ENCODE results near the gene FAM47E. TPM values are rescaled to one million over a fixed set of nuclear protein-coding genes. Genes with fewer than 3 reads are reported as not detected.

Gene FAM47E
- polyA plus RNA-seq, 1 donor from 2014 or later, result 3.7 TPM

DNA sequence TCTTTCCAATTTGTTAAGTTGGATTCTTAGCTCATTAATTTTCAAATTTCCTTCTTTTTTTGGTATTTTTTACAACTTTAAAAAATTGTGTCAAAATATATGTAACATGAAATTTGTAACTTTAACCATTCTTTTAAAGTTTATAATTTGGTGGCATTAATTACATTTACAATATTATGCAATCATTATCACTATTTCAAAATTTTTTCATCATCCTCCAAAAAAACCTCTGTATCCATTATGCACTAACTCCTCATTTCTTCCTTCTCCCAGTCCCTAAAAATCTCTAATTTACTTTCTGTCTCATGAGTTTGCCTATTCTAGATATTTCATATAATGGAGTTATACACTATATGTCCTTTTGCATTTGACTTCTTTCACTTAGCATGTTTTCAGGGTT lies 4.7 kb upstream of the FAM47E start:
- H4K20me1 ChIP-seq (ENCODE audit: insufficient read depth), result no peaks in the 10 kb centered on the region
- no peak for TF ChIP-seq RAD21 (conservative IDR thresholded peaks at IDR 0.05)
- TF ChIP-seq EZH2 (IDR thresholded peaks at IDR 0.05; ENCODE audit: borderline replicate concordance, insufficient read depth, low read length, poor library complexity, severe bottlenecking), result no peak
- TF ChIP-seq EP300 (conservative IDR thresholded peaks at IDR 0.05; ENCODE audit: poor library complexity, severe bottlenecking), result no peak
- TF ChIP-seq POLR2AphosphoS5 (IDR thresholded peaks at IDR 0.05), result no peak
- TF ChIP-seq MXI1 (conservative IDR thresholded peaks at IDR 0.05; ENCODE audit: poor library complexity, severe bottlenecking), result no peak
- no peaks in the 10 kb centered on the region for H3K79me2 ChIP-seq (replicated peaks; ENCODE audit: insufficient read depth, low read length)
- no peak overlapping the region for H3K4me3 ChIP-seq (ENCODE audit: low read length)
- H3K4me2 ChIP-seq (ENCODE audit: low read length), result no peak overlapping the region
- H3K27ac ChIP-seq (ENCODE audit: low read length), result no peak overlapping the region
- H3K9ac ChIP-seq (ENCODE audit: low read length), result no peak overlapping the region
- no peaks in the 10 kb centered on the region for H3K36me3 ChIP-seq (ENCODE audit: insufficient read depth, low read length)
- H3K27me3 ChIP-seq (ENCODE audit: insufficient read depth, low read depth, low read length), result no peaks in the 10 kb centered on the region
- H2AFZ ChIP-seq (ENCODE audit: low read depth, low read length), result no peak overlapping the region
- H3F3A ChIP-seq (ENCODE audit: insufficient read depth, low read length, poor library complexity, severe bottlenecking), result no peaks in the 10 kb centered on the region
- H3K9me2 ChIP-seq (ENCODE audit: insufficient read depth, low read length), result no peaks in the 10 kb centered on the region
- no peaks in the 10 kb centered on the region for H3K9me3 ChIP-seq (ENCODE audit: low read length)

DNA sequence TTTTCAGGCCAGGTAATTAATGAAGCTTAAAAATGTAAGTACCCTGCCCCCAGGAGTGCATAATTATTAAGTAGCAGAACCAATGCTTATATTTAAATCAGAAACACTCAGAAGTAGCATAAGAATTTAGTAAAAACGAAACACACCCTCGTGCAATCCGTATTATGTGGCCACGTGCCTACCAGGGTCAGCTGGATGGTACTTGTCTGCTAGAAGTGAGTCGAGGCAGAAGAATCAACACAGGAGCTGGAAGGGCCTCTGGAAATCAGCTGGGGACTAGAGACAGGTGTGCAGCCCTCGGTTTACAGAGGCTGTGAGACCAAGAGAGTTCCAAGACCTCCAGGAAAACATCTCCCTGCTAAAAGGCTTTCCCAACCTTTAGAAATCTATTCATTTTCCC lies 559 bp upstream of the FAM47E start:
- Histone ChIP-seq H3F3A (ENCODE audit: insufficient read depth, low read length, poor library complexity, severe bottlenecking) (no peaks in the 10 kb centered on the region), H3K9ac (ENCODE audit: low read length) (peak overlapping the region; percentile 57), H4K20me1 (ENCODE audit: insufficient read depth) (no peaks in the 10 kb centered on the region), H3K9me3 (ENCODE audit: low read length) (no peaks in the 10 kb centered on the region), H3K4me3 (ENCODE audit: low read length) (peak overlapping the region; percentile 73), H3K27me3 (ENCODE audit: insufficient read depth, low read depth, low read length) (no peaks in the 10 kb centered on the region), H2AFZ (ENCODE audit: low read depth, low read length) (peak overlapping the region; percentile 53), H3K27ac (ENCODE audit: low read length) (peak overlapping the region; percentile 40), H3K9me2 (ENCODE audit: insufficient read depth, low read length) (no peaks in the 10 kb centered on the region), H3K36me3 (ENCODE audit: insufficient read depth, low read length) (no peaks in the 10 kb centered on the region), H3K79me2 (replicated peaks; ENCODE audit: insufficient read depth, low read length) (no peaks in the 10 kb centered on the region), H3K4me2 (ENCODE audit: low read length) (no peak overlapping the region)
- no peak for TF ChIP-seq EZH2 (IDR thresholded peaks at IDR 0.05; ENCODE audit: borderline replicate concordance, insufficient read depth, low read length, poor library complexity, severe bottlenecking)
- TF ChIP-seq, protein P1, sequence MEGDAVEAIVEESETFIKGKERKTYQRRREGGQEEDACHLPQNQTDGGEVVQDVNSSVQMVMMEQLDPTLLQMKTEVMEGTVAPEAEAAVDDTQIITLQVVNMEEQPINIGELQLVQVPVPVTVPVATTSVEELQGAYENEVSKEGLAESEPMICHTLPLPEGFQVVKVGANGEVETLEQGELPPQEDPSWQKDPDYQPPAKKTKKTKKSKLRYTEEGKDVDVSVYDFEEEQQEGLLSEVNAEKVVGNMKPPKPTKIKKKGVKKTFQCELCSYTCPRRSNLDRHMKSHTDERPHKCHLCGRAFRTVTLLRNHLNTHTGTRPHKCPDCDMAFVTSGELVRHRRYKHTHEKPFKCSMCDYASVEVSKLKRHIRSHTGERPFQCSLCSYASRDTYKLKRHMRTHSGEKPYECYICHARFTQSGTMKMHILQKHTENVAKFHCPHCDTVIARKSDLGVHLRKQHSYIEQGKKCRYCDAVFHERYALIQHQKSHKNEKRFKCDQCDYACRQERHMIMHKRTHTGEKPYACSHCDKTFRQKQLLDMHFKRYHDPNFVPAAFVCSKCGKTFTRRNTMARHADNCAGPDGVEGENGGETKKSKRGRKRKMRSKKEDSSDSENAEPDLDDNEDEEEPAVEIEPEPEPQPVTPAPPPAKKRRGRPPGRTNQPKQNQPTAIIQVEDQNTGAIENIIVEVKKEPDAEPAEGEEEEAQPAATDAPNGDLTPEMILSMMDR (IDR thresholded peaks at IDR 0.05; ENCODE audit: poor library complexity, severe bottlenecking), result no peak
- TF ChIP-seq RAD21 (conservative IDR thresholded peaks at IDR 0.05), result no peak
- TF ChIP-seq, protein P2, sequence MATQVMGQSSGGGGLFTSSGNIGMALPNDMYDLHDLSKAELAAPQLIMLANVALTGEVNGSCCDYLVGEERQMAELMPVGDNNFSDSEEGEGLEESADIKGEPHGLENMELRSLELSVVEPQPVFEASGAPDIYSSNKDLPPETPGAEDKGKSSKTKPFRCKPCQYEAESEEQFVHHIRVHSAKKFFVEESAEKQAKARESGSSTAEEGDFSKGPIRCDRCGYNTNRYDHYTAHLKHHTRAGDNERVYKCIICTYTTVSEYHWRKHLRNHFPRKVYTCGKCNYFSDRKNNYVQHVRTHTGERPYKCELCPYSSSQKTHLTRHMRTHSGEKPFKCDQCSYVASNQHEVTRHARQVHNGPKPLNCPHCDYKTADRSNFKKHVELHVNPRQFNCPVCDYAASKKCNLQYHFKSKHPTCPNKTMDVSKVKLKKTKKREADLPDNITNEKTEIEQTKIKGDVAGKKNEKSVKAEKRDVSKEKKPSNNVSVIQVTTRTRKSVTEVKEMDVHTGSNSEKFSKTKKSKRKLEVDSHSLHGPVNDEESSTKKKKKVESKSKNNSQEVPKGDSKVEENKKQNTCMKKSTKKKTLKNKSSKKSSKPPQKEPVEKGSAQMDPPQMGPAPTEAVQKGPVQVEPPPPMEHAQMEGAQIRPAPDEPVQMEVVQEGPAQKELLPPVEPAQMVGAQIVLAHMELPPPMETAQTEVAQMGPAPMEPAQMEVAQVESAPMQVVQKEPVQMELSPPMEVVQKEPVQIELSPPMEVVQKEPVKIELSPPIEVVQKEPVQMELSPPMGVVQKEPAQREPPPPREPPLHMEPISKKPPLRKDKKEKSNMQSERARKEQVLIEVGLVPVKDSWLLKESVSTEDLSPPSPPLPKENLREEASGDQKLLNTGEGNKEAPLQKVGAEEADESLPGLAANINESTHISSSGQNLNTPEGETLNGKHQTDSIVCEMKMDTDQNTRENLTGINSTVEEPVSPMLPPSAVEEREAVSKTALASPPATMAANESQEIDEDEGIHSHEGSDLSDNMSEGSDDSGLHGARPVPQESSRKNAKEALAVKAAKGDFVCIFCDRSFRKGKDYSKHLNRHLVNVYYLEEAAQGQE (IDR thresholded peaks at IDR 0.05; ENCODE audit: borderline replicate concordance), result no peak
- no peak for TF ChIP-seq MXI1 (conservative IDR thresholded peaks at IDR 0.05; ENCODE audit: poor library complexity, severe bottlenecking)
- no peak for TF ChIP-seq TAF1 (IDR thresholded peaks at IDR 0.05; ENCODE audit: low read depth)
- TF ChIP-seq SMC3 (conservative IDR thresholded peaks at IDR 0.05; ENCODE audit: poor library complexity), result no peak
- TF ChIP-seq POLR2AphosphoS5 (IDR thresholded peaks at IDR 0.05), result no peak

All from neural cell (in vitro differentiated cells).